ENCODE data around the gene MYO1G.

DNA sequence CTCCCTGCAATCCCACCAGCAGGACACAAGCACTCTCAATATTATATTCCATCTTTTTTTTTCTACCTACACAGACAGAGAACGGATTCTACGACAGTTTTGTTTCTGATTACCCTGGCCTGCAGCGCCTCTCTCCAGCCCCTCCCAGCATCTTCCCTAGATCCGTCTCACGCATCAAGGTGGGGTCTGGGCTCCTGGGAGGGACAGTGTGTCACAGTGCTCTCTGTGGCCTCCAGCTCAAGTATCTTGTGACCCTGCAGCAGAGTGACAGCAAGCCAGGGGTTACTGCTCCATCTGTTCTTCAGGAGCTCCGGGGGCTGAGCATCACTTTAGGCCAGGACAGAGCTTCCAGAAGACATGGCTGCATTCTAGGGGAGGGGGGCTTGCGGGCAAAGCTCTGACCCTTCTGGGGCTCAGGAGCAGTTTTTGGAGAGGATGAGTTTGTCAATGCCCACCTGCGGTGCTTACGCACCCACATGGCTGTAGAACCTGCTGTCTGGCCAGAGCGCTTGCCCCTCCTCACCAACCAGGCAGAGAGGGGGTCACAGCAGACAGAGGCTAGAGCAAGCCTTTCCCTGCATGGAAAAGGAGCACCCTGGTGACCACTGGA lies 22.6 kb downstream of the MYO1G start:
- TF ChIP-seq, protein P1, sequence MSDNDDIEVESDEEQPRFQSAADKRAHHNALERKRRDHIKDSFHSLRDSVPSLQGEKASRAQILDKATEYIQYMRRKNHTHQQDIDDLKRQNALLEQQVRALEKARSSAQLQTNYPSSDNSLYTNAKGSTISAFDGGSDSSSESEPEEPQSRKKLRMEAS (CRISPR knock-in tag; IDR thresholded peaks at IDR 0.05), result no peak
- TF ChIP-seq, protein P2, sequence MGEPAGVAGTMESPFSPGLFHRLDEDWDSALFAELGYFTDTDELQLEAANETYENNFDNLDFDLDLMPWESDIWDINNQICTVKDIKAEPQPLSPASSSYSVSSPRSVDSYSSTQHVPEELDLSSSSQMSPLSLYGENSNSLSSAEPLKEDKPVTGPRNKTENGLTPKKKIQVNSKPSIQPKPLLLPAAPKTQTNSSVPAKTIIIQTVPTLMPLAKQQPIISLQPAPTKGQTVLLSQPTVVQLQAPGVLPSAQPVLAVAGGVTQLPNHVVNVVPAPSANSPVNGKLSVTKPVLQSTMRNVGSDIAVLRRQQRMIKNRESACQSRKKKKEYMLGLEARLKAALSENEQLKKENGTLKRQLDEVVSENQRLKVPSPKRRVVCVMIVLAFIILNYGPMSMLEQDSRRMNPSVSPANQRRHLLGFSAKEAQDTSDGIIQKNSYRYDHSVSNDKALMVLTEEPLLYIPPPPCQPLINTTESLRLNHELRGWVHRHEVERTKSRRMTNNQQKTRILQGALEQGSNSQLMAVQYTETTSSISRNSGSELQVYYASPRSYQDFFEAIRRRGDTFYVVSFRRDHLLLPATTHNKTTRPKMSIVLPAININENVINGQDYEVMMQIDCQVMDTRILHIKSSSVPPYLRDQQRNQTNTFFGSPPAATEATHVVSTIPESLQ (CRISPR knock-in tag; IDR thresholded peaks at IDR 0.05), result no peak
